ENCODE measurements around the gene SUMO3. TPM values are rescaled to one million over a fixed set of nuclear protein-coding genes. Genes with fewer than 3 reads are reported as not detected.

SUMO3 gene
- 63.7 TPM for total RNA-seq
- polyA plus RNA-seq, result 49.6 TPM
- long read RNA-seq, donor 1, transcript SUMO3-201 (4 exons, 1,807 nt), result major isoform, 6 of 6 reads
- long read RNA-seq, donor 1, partial matches to known transcripts, result 0 of 6 reads
- long read RNA-seq, donor 1, other reads (novel, unspliced or antisense), result 0 of 6 reads
- long read RNA-seq, donor 2, transcript SUMO3-201 (4 exons, 1,807 nt), result major isoform, 101 of 102 reads
- long read RNA-seq, donor 2, partial matches to known transcripts, result 0 of 102 reads
- long read RNA-seq, donor 2, other reads (novel, unspliced or antisense), result 0 of 102 reads
- long read RNA-seq, donor 3, transcript SUMO3-201 (4 exons, 1,807 nt), result major isoform, 66 of 67 reads
- long read RNA-seq, donor 3, partial matches to known transcripts, result 0 of 67 reads
- long read RNA-seq, donor 3, other reads (novel, unspliced or antisense), result 0 of 67 reads
- long read RNA-seq, donor 4, transcript SUMO3-201 (4 exons, 1,807 nt), result major isoform, 33 of 81 reads
- long read RNA-seq, donor 4, partial matches to known transcripts, result 48 of 81 reads
- long read RNA-seq, donor 4, other reads (novel, unspliced or antisense), result 0 of 81 reads
- long read RNA-seq, donor 5, transcript SUMO3-201 (4 exons, 1,807 nt), result major isoform, 95 of 97 reads
- long read RNA-seq, donor 5, partial matches to known transcripts, result 0 of 97 reads
- long read RNA-seq, donor 5, other reads (novel, unspliced or antisense), result 0 of 97 reads
- long read RNA-seq, donor 6, transcript SUMO3-201 (4 exons, 1,807 nt), result major isoform, 48 of 48 reads
- long read RNA-seq, donor 6, partial matches to known transcripts, result 0 of 48 reads
- long read RNA-seq, donor 6, other reads (novel, unspliced or antisense), result 0 of 48 reads
- long read RNA-seq, donor 7, transcript SUMO3-201 (4 exons, 1,807 nt), result major isoform, 57 of 60 reads
- long read RNA-seq, donor 7, partial matches to known transcripts, result 0 of 60 reads
- long read RNA-seq, donor 7, other reads (novel, unspliced or antisense), result 0 of 60 reads
- long read RNA-seq, donor 8, transcript SUMO3-201 (4 exons, 1,807 nt), result major isoform, 28 of 30 reads
- long read RNA-seq, donor 8, partial matches to known transcripts, result 0 of 30 reads
- long read RNA-seq, donor 8, other reads (novel, unspliced or antisense), result 0 of 30 reads
- long read RNA-seq, donor 9, transcript SUMO3-201 (4 exons, 1,807 nt), result major isoform, 33 of 59 reads
- long read RNA-seq, donor 9, partial matches to known transcripts, result 25 of 59 reads
- long read RNA-seq, donor 9, other reads (novel, unspliced or antisense), result 0 of 59 reads
- long read RNA-seq, donor 10, transcript SUMO3-201 (4 exons, 1,807 nt), result major isoform, 49 of 50 reads
- long read RNA-seq, donor 10, partial matches to known transcripts, result 0 of 50 reads
- long read RNA-seq, donor 10, other reads (novel, unspliced or antisense), result 0 of 50 reads

GRCh38 chr21:44817914-44818639 is at the start of gene SUMO3:
Gene SUMO3, minus strand, starts transcription at chr21:44818062. Its CDS starts 94 bp downstream, at chr21:44817968.
- Histone ChIP-seq H3K4me3 (ENCODE audit: low read length in 2 of 2) (peak within 1 kb of the TSS; percentile 58 to 83), H3K9me3 (ENCODE audit: control insufficient read depth in 2 of 2, insufficient read depth in 1 of 2, low read length in 1 of 2) (peaks cover 0 to 32% of the 10 kb centered on the region in 2 donors), H3K27ac (ENCODE audit: low read depth in 1 of 2, low read length in 1 of 2) (peak within 1 kb of the TSS; percentile 37 to 94), H3K27me3 (ENCODE audit: control insufficient read depth in 2 of 2, insufficient read depth in 1 of 2, low read length in 1 of 2) (peaks cover 0 to 2% of the 10 kb centered on the region in 2 donors), H3K4me1 (ENCODE audit: control insufficient read depth in 2 of 2, insufficient read depth in 2 of 2, low read length in 2 of 2) (peaks cover 6 to 7% of the 10 kb centered on the region in 2 donors), H3K36me3 (ENCODE audit: control insufficient read depth in 2 of 2, insufficient read depth in 2 of 2, low read length in 1 of 2) (peaks cover 9 to 11% of the 10 kb centered on the region in 2 donors)
- WGBS, result under 1% methylated on average over 108 of the region's 108 CpGs
- peak; percentile 42 to 92 (median 78) for DNase-seq (ENCODE audit: low read depth in 6 of 9, low spot score in 9 of 9)

- H3K36me3 ChIP-seq (ENCODE audit: control insufficient read depth in 2 of 2, insufficient read depth in 2 of 2, low read length in 1 of 2), result peaks cover 24 to 33% of the 10 kb centered on the region in 2 donors
- no peaks in the 10 kb centered on the region for H3K27me3 ChIP-seq (ENCODE audit: control insufficient read depth in 2 of 2, insufficient read depth in 1 of 2, low read length in 1 of 2)
- peaks cover 43 to 68% of the 10 kb centered on the region in 2 donors for H3K4me1 ChIP-seq (ENCODE audit: control insufficient read depth in 2 of 2, insufficient read depth in 2 of 2, low read length in 2 of 2)
- H3K27ac ChIP-seq (ENCODE audit: low read depth in 1 of 2, low read length in 1 of 2), result no peak overlapping the region
- no peak for DNase-seq (ENCODE audit: low read depth in 6 of 9, low spot score in 9 of 9)
- no peak overlapping the region for H3K4me3 ChIP-seq (ENCODE audit: low read length in 2 of 2)
- no peaks in the 10 kb centered on the region for H3K9me3 ChIP-seq (ENCODE audit: control insufficient read depth in 2 of 2, insufficient read depth in 1 of 2, low read length in 1 of 2)
- WGBS, result 93% methylated on average over 15 of the region's 15 CpGs
Measured at GRCh38 chr21:44867464-44867863, 49.6 kb upstream of the SUMO3 start.

- H3K9me3 ChIP-seq (ENCODE audit: control insufficient read depth in 2 of 2, insufficient read depth in 1 of 2, low read length in 1 of 2), result no peaks in the 10 kb centered on the region
- H3K4me3 ChIP-seq (ENCODE audit: low read length in 2 of 2), result no peak overlapping the region
- peaks cover 36 to 61% of the 10 kb centered on the region in 2 donors for H3K4me1 ChIP-seq (ENCODE audit: control insufficient read depth in 2 of 2, insufficient read depth in 2 of 2, low read length in 2 of 2)
- no peak for DNase-seq (ENCODE audit: low read depth in 6 of 9, low spot score in 9 of 9)
- peaks cover 24 to 37% of the 10 kb centered on the region in 2 donors for H3K36me3 ChIP-seq (ENCODE audit: control insufficient read depth in 2 of 2, insufficient read depth in 2 of 2, low read length in 1 of 2)
- no peaks in the 10 kb centered on the region for H3K27me3 ChIP-seq (ENCODE audit: control insufficient read depth in 2 of 2, insufficient read depth in 1 of 2, low read length in 1 of 2)
- H3K27ac ChIP-seq (ENCODE audit: low read depth in 1 of 2, low read length in 1 of 2), result no peak overlapping the region
- 71% methylated on average over 7 of the region's 7 CpGs for WGBS
Measured at GRCh38 chr21:44866780-44867179, 48.9 kb upstream of the SUMO3 start.

- H3K4me1 ChIP-seq (ENCODE audit: control insufficient read depth in 2 of 2, insufficient read depth in 2 of 2, low read length in 2 of 2), result peaks cover 26 to 51% of the 10 kb centered on the region in 2 donors
- H3K36me3 ChIP-seq (ENCODE audit: control insufficient read depth in 2 of 2, insufficient read depth in 2 of 2, low read length in 1 of 2), result peaks cover 34 to 45% of the 10 kb centered on the region in 2 donors
- H3K4me3 ChIP-seq (ENCODE audit: low read length in 2 of 2), result no peak overlapping the region
Measured at GRCh38 chr21:44865561-44866280, 47.9 kb upstream of the SUMO3 start.

GRCh38 chr21:44862869-44863685 is 45.2 kb upstream of the SUMO3 start:
- 82% methylated on average over 25 of the region's 25 CpGs for WGBS
- no peak overlapping the region for H3K4me3 ChIP-seq (ENCODE audit: low read length in 2 of 2)
- no peaks in the 10 kb centered on the region for H3K9me3 ChIP-seq (ENCODE audit: control insufficient read depth in 2 of 2, insufficient read depth in 1 of 2, low read length in 1 of 2)
- peaks cover 53 to 68% of the 10 kb centered on the region in 2 donors for H3K36me3 ChIP-seq (ENCODE audit: control insufficient read depth in 2 of 2, insufficient read depth in 2 of 2, low read length in 1 of 2)
- H3K27me3 ChIP-seq (ENCODE audit: control insufficient read depth in 2 of 2, insufficient read depth in 1 of 2, low read length in 1 of 2), result no peaks in the 10 kb centered on the region
- no peak for DNase-seq (ENCODE audit: low read depth in 6 of 9, low spot score in 9 of 9)
- no peak overlapping the region for H3K27ac ChIP-seq (ENCODE audit: low read depth in 1 of 2, low read length in 1 of 2)
- H3K4me1 ChIP-seq (ENCODE audit: control insufficient read depth in 2 of 2, insufficient read depth in 2 of 2, low read length in 2 of 2), result peaks cover 14 to 28% of the 10 kb centered on the region in 2 donors

More at GRCh38 chr21:44865561-44866280, 47.9 kb upstream of the SUMO3 start:
- H3K9me3 ChIP-seq (ENCODE audit: control insufficient read depth in 2 of 2, insufficient read depth in 1 of 2, low read length in 1 of 2), result no peaks in the 10 kb centered on the region
- peak in 1 of 9 donors; percentile 50 for DNase-seq (ENCODE audit: low read depth in 6 of 9, low spot score in 9 of 9)
- no peaks in the 10 kb centered on the region for H3K27me3 ChIP-seq (ENCODE audit: control insufficient read depth in 2 of 2, insufficient read depth in 1 of 2, low read length in 1 of 2)
- no peak overlapping the region for H3K27ac ChIP-seq (ENCODE audit: low read depth in 1 of 2, low read length in 1 of 2)
- WGBS, result 44% methylated on average over 12 of the region's 12 CpGs

GRCh38 chr21:44858791-44859190 is 40.9 kb upstream of the SUMO3 start:
- DNase-seq (ENCODE audit: low read depth in 6 of 9, low spot score in 9 of 9), result no peak
- Histone ChIP-seq H3K36me3 (ENCODE audit: control insufficient read depth in 2 of 2, insufficient read depth in 2 of 2, low read length in 1 of 2) (peaks cover 73 to 82% of the 10 kb centered on the region in 2 donors), H3K27me3 (ENCODE audit: control insufficient read depth in 2 of 2, insufficient read depth in 1 of 2, low read length in 1 of 2) (no peaks in the 10 kb centered on the region), H3K9me3 (ENCODE audit: control insufficient read depth in 2 of 2, insufficient read depth in 1 of 2, low read length in 1 of 2) (no peaks in the 10 kb centered on the region), H3K27ac (ENCODE audit: low read depth in 1 of 2, low read length in 1 of 2) (no peak overlapping the region), H3K4me1 (ENCODE audit: control insufficient read depth in 2 of 2, insufficient read depth in 2 of 2, low read length in 2 of 2) (peaks cover 0 to 25% of the 10 kb centered on the region in 2 donors), H3K4me3 (ENCODE audit: low read length in 2 of 2) (no peak overlapping the region)
- 97% methylated on average over 10 of the region's 10 CpGs for WGBS

GRCh38 chr21:44858291-44858690 is 40.4 kb upstream of the SUMO3 start:
- Histone ChIP-seq H3K4me3 (ENCODE audit: low read length in 2 of 2) (no peak overlapping the region), H3K27me3 (ENCODE audit: control insufficient read depth in 2 of 2, insufficient read depth in 1 of 2, low read length in 1 of 2) (no peaks in the 10 kb centered on the region), H3K36me3 (ENCODE audit: control insufficient read depth in 2 of 2, insufficient read depth in 2 of 2, low read length in 1 of 2) (peaks cover 73 to 82% of the 10 kb centered on the region in 2 donors), H3K27ac (ENCODE audit: low read depth in 1 of 2, low read length in 1 of 2) (no peak overlapping the region), H3K4me1 (ENCODE audit: control insufficient read depth in 2 of 2, insufficient read depth in 2 of 2, low read length in 2 of 2) (peaks cover 0 to 27% of the 10 kb centered on the region in 2 donors), H3K9me3 (ENCODE audit: control insufficient read depth in 2 of 2, insufficient read depth in 1 of 2, low read length in 1 of 2) (no peaks in the 10 kb centered on the region)
- no peak for DNase-seq (ENCODE audit: low read depth in 6 of 9, low spot score in 9 of 9)
- WGBS, result 94% methylated on average over 15 of the region's 15 CpGs

All from thymus (tissue), 14 donors.